ENCODE measurements around the gene SIGLEC1.

Gene SIGLEC1

GRCh38 chr20:3724356-3724755, 12.0 kb upstream of the SIGLEC1 start:
- DNase-seq, result no peak

- DNase-seq, result no peak
Observed at GRCh38 chr20:3723284-3723683, 10.9 kb upstream of the SIGLEC1 start.

DNA sequence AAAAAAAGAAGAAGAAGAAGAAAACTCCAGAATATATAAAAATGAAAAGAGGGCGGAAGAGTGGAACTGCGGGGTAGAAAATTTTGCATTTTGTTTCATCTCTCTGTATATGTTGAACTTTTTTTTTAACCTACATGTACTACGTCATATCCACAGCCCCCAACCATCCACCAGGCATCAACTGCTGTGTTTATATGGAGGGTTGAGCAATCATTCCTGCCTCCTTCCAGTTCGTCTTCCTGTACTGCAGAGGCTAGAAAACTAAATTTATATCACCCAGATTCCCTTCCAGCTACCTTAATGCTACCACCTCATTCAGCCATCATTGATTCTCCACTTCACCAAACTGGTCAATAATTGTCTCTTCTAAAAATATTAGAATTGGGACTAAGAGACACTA, 9.5 kb upstream of the SIGLEC1 start:
- DNase-seq, result no peak

DNA sequence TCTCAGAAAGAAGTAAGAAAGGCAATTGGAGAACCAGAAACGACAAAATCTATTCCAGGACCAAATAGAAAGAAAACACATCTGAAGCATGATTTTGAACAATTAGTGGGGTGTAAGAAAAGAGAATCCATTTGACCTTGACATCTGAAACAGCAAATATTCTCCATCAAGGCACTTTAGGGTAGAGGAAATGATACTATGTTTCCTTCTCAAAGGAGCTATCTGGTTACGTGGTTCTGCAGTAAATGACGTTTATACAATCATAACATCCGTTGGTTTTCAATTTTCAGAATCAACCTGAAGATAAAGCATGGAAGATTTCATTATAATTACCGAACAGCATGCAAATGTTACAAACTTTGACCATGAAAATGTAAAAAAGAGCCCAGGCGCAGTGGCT, 8.2 kb upstream of the SIGLEC1 start:
- no peak for DNase-seq

DNA sequence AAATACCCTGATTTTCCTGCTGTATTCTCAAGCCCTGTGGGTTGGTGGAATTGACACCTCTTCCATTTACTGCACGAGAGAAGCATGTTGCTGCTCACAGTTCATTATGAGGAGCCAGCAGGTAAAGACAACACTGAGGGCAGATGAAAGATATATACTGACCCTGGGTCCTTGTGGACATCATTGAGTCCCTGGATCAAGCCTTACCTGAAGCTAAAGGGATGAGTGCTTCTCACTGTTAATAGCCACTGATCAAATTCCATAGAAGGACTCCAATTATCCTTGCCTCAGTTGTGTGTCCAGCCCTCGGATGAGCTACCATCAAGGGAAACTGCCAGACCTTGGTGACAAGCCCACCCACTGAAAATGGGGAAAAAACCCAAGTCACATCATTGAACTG, 7.7 kb upstream of the SIGLEC1 start:
- DNase-seq, result no peak

- DNase-seq, result no peak
Observed at GRCh38 chr20:3719046-3719445, 6.6 kb upstream of the SIGLEC1 start.

- peak; percentile 27 for DNase-seq
Observed at GRCh38 chr20:3716195-3716834, 3.9 kb upstream of the SIGLEC1 start.

DNA sequence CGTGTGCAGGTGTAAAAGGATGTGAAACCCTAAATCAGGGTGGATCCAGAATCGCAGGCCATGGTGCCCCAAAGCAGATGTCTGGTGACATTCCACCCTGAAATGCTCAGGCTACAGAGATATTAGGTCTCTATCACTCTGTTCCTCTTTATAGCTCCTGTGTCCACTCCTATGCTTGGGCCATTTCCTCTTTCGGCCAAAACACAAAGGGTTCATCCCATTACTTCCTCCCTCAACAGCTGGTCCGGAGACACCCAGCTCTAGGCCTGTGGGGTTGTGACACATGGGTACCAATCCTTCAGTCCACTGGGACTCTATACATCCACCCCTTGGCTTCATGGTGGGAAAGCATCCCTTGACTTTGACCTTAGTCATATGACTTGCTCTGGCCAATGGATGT, 1.7 kb upstream of the SIGLEC1 start:
- DNase-seq, result no peak

GRCh38 chr20:3711484-3711941, 887 bp downstream of the SIGLEC1 start:
- DNase-seq, result no peak

GRCh38 chr20:3710703-3711483, 1.5 kb downstream of the SIGLEC1 start:
- DNase-seq, result peak; percentile 76

DNA sequence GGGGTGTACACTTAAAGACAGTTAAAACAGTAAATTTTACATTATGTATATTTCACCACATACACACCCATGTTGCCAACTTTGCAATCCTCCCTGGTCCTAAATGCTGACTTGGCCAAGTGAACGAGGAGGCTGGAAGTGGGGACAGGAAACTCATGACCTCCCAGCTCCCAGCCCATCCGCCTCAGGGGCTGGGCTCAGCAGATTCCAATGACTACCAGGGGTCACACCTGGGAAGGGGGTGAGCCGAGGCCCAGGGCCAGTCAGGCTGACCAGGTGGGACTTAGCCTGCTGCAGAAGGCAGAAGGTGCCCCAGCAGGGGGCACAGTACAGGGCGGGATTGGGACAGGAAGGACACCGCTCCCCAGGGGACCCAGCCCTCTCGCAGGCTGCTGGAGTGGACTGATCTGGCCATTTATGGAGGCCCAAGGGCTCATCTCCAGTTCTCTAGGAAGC, 2.4 kb downstream of the SIGLEC1 start:
- DNase-seq, result no peak

DNA sequence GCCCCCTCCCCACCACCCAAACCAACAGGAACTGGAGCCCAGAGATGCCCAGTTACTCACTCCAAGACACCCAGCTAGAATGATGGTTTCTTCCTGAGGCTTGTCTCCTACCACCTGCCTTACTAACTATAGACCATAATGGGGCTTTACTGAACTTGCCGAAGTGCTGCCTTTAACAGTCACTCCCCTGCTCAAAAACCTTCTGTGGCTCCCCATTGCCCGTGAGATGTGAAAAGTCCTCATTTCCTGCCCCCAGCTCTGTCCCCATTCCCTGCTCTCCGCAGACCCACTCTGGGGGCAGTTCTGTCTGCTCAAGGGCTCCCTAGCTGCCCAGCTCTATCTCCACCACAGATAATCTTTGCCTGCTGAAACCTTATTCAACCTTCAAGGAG, 4.9 kb downstream of the SIGLEC1 start:
- DNase-seq, result no peak

DNA sequence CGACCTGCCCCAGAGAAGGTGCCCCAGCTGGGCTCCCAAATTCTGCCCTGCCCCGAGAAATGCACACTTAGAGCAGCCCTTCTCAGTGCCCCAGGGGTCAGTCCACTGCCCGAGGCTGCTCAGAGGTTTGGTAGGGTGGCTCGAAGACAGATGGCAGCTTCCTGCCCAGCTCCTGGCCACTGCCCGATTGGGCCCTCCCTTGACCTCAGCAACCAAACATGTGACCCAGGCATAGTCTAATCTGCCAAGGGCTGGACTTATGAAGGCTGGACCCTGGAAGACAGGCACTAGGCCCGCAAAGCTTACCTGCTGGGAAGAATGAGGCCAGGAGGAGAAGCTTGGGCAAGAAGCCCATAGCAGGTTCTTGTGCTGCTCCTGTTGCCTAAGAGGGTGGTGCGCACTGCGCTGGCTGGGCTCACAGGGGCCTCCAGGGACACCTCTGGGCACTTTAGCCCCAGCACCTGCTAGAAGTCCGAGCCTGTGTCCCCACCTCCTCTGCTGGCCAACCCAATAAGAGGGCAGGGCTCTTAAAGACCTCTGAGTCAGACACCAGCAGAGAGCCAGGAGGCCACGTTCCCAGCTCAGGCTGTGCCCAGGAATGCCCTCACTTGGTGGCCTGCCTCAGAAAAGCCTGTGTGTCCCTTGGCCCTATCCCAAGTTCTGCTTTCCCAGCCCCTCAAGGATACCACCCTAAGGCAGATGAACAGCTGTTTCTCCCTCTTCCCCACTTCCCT, 5.5 kb downstream of the SIGLEC1 start:
- DNase-seq, result no peak

GRCh38 chr20:3705970-3706739, 6.2 kb downstream of the SIGLEC1 start:
- no peak for DNase-seq

GRCh38 chr20:3705491-3705969, 6.9 kb downstream of the SIGLEC1 start:
- no peak for DNase-seq

- no peak for DNase-seq
Observed at GRCh38 chr20:3704087-3704486, 8.3 kb downstream of the SIGLEC1 start.

GRCh38 chr20:3702611-3703391, 9.6 kb downstream of the SIGLEC1 start:
- DNase-seq, result no peak

DNA sequence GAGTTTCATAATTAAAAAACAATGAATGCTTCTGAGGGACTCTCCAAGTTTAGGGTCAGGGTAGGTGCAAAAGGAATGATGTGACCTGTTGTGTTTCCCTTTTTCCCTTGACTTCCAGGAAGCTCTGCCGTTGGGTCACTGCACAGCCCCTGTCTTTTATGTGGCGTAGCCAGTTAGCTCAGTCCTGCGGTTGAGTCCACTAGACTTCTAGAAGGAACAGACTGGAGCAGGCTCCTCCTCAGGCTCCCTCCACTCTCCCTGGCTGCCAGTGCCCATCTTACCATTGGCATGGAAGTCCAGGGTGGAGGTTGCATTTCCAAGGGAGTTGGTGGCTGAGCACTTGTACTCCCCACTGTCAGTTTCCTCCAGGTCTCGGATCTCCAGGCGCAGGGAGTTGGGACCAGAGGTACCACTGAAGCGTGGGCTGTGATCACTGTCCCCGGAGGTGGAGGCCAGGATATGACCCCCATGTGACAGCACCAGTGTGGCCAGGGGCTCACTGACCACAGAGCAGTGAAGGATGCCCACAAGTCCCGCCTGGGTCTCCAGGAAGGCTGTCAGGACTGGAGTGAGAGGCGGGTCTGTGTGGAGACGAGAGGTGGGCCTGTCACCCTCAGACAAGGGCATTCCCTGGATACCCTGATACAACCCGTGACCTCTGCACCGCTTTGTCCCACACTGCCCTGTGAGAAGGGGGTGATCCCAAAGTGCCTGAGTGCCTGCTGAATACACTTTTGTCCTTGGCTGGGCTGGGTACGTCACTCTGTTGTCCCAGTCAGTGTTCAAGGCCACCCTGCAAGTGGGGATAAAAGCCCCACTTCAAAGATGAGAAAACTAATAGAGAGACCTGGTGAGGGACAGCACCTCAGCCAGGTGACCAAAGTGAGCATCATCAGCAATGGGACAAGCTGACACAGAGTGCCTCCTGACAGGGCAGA, 11.1 kb downstream of the SIGLEC1 start:
- no peak for DNase-seq

DNA sequence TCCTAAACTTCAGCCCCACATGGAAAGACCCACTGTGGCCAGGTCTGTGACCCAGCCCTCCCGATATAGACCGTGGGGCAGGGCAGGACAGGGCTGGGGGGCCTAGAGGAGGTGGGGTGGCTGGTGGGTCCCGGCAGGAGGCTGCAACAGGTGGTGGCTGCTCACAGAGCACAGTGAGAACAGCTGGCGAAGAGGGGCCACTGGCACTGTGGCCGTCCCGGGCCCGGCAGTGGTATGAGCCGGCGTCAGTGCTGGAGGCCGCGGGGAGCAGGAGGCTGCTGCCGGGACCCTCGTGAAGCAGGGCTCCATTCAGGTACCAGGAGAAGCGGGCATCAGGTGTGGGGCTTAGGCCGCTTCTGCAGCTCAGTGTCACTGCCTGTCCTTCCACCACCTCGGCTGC, 13.4 kb downstream of the SIGLEC1 start:
- no peak for DNase-seq

DNA sequence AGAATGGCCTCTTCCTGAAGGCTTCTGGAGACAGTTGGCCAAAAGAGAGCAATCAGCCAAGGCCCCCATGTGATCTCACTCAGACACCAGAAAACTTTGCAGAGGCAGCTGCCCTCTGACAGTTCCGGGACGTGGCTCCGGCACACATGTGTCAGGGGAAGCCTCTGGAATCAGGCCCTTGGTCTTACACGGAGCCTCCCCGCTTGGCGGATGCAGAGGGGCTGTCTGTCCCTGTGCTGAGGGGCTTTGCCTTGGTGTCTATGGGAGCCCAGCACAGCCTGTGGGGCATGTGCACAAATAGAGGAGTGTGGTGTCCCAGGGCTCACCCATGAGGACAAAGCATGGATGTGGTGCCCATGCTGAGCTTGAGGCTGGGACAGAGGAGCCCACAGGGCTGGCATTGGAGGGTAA, 13.8 kb downstream of the SIGLEC1 start:
- no peak for DNase-seq
